Adipocyte (in vitro differentiated cells): ENCODE data around the gene GARNL3.

Experiments used
- DNase-seq: peaks from one replicate; pipeline ENCODE4 v3.0.0-alpha.2; 2015; ENCODE audit warnings: low read depth
- H3K27me3 ChIP-seq: replicated peaks from 2 replicates; pipeline ENCODE4 v1.7.0; 2013; ENCODE audit warnings: mild to moderate bottlenecking, low read length, moderate library complexity; ENCODE audit not compliant: control insufficient read depth, insufficient read depth
- H3K36me3 ChIP-seq: 2 replicates; pipeline ENCODE4 v1.7.0; 2013; ENCODE audit warnings: low read length, mild to moderate bottlenecking, moderate library complexity; ENCODE audit not compliant: control insufficient read depth, insufficient read depth, severe bottlenecking
- H3K4me1 ChIP-seq: 2 replicates; pipeline ENCODE4 v1.7.0; 2013; ENCODE audit warnings: mild to moderate bottlenecking, low read length, moderate library complexity; ENCODE audit not compliant: control insufficient read depth, insufficient read depth
- H3K4me3 ChIP-seq: 2 replicates; pipeline ENCODE4 v1.7.0; 2013; ENCODE audit warnings: mild to moderate bottlenecking, low read length, moderate library complexity
- H3K9ac ChIP-seq: 2 replicates; pipeline ENCODE4 v1.7.0; 2013; ENCODE audit warnings: mild to moderate bottlenecking, low read length, moderate library complexity
- H3K9me3 ChIP-seq: 2 replicates; pipeline ENCODE4 v1.7.0; 2013; ENCODE audit warnings: mild to moderate bottlenecking, low read length, moderate library complexity; ENCODE audit not compliant: control insufficient read depth

The GARNL3 gene

DNA sequence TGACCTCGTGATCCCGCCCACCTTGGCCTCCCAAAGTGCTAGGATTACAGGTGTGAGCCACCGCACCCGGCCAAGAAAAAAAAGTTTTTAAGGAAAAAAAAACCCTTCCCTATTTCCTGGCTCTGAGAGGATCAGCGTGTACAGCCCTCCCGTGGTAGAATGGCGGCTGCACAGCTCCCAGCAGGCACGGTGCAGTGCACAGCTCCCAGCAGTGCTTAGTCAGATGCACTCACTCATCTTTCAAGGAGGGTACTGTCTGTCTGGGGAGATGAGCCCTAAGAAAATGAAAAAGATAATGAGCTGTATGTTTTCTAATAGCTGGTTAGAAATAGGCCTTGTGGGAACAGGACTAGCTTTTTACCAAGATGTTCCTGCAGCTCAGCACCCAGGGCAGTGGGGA, 95.7 kb downstream of the GARNL3 start:
- Histone ChIP-seq H3K4me3 (no peak overlapping the region), H3K36me3 (no peaks in the 10 kb centered on the region), H3K4me1 (no peaks in the 10 kb centered on the region), H3K9me3 (no peaks in the 10 kb centered on the region), H3K27me3 (peaks cover 74% of the 10 kb centered on the region), H3K9ac (no peak overlapping the region)
- DNase-seq, result no peak

DNA sequence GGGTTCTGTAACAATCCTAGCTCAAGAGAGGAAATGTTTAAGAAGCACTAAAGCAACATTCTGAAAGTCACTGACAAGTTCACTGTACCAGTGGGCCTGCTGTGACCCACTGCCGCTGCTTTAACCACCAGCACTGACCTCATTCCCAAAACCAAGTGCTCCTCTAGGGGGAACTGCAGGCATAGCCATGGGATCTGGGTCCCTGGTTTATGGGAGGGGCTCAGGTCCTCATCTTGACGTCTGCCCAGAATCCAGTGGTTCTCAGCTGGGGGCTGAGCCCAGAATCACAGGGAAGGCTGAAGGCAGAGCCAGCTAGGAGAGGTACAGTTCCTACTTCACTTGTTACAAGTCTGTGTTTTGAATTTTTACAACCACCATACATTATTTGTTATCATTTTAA, 96.3 kb downstream of the GARNL3 start:
- no peak overlapping the region for H3K4me3 ChIP-seq
- H3K9me3 ChIP-seq, result no peaks in the 10 kb centered on the region
- H3K27me3 ChIP-seq, result peaks cover 74% of the 10 kb centered on the region
- H3K36me3 ChIP-seq, result no peaks in the 10 kb centered on the region
- DNase-seq, result peak; percentile 24
- H3K4me1 ChIP-seq, result no peaks in the 10 kb centered on the region
- no peak overlapping the region for H3K9ac ChIP-seq

DNA sequence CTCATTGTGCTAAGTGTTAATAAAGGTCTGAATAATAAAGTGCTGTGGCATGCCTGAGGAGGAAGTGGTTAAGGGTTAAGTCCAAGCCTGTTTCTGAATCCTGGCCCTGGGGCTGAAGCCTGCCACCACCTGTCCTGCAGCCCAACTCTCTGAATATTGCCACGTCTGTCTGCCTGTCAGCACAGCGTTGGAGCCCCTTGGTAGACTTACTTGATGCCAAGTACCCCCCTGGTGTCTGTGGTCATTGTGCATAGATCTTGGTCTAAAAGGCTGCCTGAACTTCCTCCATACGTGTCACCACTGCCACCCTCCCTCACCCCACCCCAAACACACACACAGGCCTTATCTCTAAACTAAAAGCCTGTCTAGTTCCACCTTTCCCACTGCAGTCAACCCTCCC, 97.0 kb downstream of the GARNL3 start:
- no peak overlapping the region for H3K4me3 ChIP-seq
- no peak for DNase-seq

DNA sequence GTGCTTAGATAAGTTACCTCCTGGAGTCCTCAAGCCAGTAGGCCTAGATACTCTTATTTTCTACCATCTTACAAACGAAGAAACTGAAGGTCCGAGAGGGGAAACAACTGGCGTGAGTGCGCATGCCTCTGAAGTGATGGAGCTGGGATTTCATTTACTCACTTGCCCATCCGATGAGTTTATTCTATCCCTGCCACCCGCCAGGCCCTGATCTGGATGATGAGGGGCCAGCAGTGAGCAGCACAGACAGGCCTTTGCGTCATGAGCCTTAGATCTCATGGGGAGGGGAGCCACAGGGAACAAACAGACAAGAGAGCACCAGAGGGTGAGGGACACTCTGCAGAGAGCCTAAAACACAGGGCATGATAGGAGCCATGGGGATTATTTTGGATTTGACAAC, 98.3 kb downstream of the GARNL3 start:
- H3K4me1 ChIP-seq, result no peaks in the 10 kb centered on the region
- H3K9ac ChIP-seq, result no peak overlapping the region
- no peak overlapping the region for H3K4me3 ChIP-seq
- DNase-seq, result no peak
- H3K27me3 ChIP-seq, result peaks cover 80% of the 10 kb centered on the region
- H3K9me3 ChIP-seq, result no peaks in the 10 kb centered on the region
- no peaks in the 10 kb centered on the region for H3K36me3 ChIP-seq

More for the DNA sequence above, 97.0 kb downstream of the GARNL3 start:
- H3K36me3 ChIP-seq, result no peaks in the 10 kb centered on the region
- H3K27me3 ChIP-seq, result peaks cover 73% of the 10 kb centered on the region
- no peaks in the 10 kb centered on the region for H3K9me3 ChIP-seq
- no peak overlapping the region for H3K9ac ChIP-seq
- H3K4me1 ChIP-seq, result no peaks in the 10 kb centered on the region

DNA sequence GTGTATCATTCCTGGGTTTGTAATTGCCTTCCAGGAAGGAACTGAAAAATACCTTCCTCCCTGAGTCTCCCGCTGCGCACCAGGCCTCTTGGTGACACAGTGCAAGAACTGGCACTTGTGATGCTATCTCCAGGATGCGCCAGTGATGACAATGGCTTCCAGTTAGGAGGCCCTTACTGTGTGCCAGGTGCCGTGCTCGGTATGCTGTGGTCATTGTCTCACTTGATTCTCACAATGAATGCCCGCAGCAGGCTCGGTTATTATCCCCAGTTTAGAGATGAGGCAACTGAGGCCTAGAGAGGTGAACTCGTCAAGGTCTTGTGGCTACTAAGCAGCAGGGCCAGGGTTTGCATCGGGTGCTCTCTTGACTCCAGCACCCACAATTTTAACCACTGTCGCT, 100.9 kb downstream of the GARNL3 start:
- DNase-seq, result no peak

DNA sequence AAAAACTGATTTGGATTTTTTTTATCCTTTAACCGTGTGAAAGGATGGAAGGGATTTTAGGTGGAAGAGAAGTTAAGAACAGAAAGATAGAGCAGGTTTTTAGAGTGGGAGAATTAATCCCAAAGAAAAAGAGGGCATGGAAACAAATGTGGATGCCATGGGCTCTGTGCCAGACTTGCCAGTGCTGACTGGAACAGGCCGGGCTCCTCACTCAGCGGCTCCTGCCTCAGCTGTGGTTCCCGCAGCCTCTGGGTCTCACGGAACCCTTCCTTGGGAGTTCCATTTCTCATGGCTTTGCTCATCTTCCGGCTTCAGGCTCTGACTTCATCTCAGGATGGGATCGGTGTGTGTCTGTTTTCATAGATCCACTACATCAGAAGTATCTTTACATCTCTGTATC, 102.0 kb downstream of the GARNL3 start:
- H3K27me3 ChIP-seq, result peaks cover 90% of the 10 kb centered on the region
- no peak overlapping the region for H3K4me3 ChIP-seq
- no peaks in the 10 kb centered on the region for H3K36me3 ChIP-seq
- H3K9ac ChIP-seq, result no peak overlapping the region
- no peaks in the 10 kb centered on the region for H3K9me3 ChIP-seq
- no peak for DNase-seq
- H3K4me1 ChIP-seq, result no peaks in the 10 kb centered on the region

More for the DNA sequence above, 100.9 kb downstream of the GARNL3 start:
- Histone ChIP-seq H3K4me3 (no peak overlapping the region), H3K9ac (no peak overlapping the region), H3K27me3 (peaks cover 90% of the 10 kb centered on the region), H3K9me3 (no peaks in the 10 kb centered on the region), H3K4me1 (no peaks in the 10 kb centered on the region), H3K36me3 (no peaks in the 10 kb centered on the region)

DNA sequence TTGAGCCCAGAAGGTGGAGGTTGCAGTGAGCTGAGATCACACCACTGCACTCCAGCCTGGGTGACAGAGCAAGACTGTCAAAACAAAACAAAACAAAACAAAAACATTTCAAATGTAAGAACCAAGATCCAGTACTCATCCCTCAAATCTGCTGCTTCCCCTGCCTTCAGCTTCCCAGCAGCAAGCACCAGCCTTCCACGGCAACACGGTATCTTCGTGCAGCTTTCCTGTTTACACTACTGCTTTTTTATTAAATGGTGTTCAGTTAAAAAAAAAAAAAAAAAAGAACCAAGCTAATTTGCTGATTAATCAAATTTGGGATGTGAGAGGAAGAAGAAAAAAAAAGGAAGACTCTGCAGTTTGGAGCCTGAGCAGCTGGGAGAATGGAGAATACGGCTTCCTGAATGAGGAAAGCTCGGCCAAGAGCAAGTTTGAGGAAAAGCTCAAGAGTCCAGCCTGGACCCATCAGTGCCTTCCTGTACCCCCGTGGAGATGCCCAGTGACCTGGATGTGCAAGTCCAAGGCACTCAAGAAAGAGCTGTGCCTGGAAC, 104.4 kb downstream of the GARNL3 start:
- H3K4me3 ChIP-seq, result no peak overlapping the region
- peaks cover 92% of the 10 kb centered on the region for H3K27me3 ChIP-seq
- H3K9me3 ChIP-seq, result no peaks in the 10 kb centered on the region
- H3K36me3 ChIP-seq, result no peaks in the 10 kb centered on the region
- no peak for DNase-seq
- no peaks in the 10 kb centered on the region for H3K4me1 ChIP-seq
- no peak overlapping the region for H3K9ac ChIP-seq

DNA sequence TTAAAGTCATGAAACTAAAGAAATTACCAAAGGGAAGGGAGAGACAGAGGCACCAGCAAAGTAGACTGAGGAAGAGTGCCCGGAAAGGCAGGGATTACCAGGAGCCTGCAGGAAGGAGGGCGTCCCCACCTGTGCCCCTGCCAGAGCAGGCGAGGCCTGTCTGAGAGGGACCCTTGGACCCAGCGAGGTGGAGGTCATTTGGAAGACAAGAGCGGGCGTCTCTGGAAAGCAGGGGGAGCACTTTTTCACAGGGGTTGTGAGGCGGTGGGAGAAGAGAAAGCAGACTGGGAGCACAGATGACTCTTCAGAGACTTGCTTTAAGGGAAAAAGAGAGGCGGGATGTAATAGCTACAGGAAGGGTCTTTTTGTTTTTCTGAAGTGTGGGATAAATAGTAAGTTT, 104.9 kb downstream of the GARNL3 start:
- DNase-seq, result no peak
- H3K27me3 ChIP-seq, result peaks cover 89% of the 10 kb centered on the region
- no peaks in the 10 kb centered on the region for H3K9me3 ChIP-seq
- no peak overlapping the region for H3K9ac ChIP-seq
- H3K36me3 ChIP-seq, result no peaks in the 10 kb centered on the region
- H3K4me1 ChIP-seq, result no peaks in the 10 kb centered on the region
- H3K4me3 ChIP-seq, result no peak overlapping the region

DNA sequence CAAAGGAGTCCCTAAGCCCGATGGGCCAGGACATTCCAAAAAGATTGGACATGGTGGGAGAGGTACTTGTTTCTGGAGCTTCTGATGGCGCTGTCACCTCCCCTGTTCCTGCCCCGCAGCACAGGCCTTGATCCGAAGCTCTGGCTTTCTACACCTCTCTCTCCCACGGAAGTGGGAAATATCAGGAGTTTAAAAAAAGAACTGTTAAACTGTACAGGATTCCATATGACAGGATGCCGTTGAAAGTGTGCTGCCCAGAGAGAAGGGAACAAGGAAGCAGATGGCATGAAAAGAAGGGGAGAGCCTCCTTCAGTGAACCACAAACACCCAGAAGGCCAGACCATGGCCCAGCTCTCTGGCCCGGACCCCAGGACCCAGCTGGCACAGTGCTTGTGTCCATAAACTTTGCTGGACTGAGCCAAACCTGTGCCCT, 105.6 kb downstream of the GARNL3 start:
- H3K9me3 ChIP-seq, result no peaks in the 10 kb centered on the region
- H3K27me3 ChIP-seq, result peaks cover 89% of the 10 kb centered on the region
- H3K9ac ChIP-seq, result no peak overlapping the region

DNA sequence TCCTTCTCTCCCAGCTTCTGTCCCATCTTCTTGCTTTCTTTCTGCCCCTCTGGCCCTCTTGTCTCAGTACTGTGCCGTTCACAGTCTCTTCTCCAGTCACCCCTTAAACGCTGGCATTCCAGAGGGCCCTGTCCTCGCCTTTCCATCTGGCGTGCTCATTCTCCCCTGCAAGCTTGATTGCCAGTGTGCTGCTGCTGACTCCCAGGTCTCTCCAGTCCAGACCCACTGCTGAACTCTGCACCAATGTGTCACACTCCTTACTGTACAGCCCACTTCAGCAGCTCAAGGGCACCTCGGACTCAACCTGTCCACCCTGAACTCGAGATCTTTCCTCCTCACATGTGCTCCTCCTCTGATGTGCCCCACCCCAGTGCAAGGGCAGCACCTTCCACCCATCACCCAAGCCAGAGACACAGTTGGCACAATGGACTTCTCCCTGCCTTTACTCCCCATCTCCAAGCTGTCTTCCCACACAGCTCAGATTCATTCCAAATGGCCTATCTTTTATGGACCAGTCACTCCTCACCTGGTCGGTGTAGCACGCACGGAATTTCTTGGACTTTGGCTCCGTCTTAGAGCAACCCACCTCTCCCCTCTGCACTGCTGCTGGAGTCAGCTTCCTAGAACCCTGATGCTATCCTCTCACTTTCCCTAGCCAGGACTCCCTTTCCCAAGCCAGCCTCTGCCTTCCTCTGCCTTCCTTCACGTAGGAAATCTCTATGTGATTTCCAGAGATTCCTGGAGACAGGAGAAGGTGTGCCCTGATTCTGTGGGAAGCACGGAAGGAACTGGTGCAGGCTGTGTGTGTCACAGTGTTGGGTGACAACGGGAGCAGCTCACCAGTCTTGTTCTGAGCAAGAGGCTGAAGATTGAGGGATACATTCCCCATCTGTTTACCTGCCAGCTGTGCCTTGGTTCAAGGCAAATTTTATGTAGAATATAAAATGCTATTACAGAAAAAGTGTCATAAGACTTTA, 106.4 kb downstream of the GARNL3 start:
- Histone ChIP-seq H3K9ac (no peak overlapping the region), H3K36me3 (no peaks in the 10 kb centered on the region), H3K27me3 (peaks cover 88% of the 10 kb centered on the region), H3K4me1 (no peaks in the 10 kb centered on the region), H3K9me3 (no peaks in the 10 kb centered on the region), H3K4me3 (no peak overlapping the region)
- DNase-seq, result no peak

More for the DNA sequence above, 105.6 kb downstream of the GARNL3 start:
- no peak for DNase-seq
- H3K4me3 ChIP-seq, result no peak overlapping the region
- H3K36me3 ChIP-seq, result no peaks in the 10 kb centered on the region
- H3K4me1 ChIP-seq, result no peaks in the 10 kb centered on the region

DNA sequence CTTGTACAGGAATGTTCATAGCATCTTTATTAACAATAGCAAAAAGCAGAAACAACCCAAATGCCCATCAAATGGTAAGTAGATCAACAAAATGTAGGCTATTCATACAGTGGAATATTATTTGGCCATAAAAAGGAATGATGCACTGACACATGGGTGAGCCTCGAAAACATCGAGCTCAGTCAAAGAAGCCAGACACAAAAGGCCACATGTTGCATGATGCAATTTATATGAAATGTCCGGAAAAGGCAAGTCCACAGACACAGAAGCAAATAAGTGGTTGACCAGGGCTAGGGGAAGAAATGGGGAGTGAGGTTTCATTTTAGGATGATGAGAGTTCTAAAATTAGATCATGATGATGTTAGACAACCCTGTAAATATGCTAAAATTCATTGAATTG, 115.9 kb downstream of the GARNL3 start:
- Histone ChIP-seq H3K4me1 (no peaks in the 10 kb centered on the region), H3K9me3 (peaks cover 14% of the 10 kb centered on the region), H3K9ac (no peak overlapping the region), H3K36me3 (no peaks in the 10 kb centered on the region), H3K27me3 (peaks cover 79% of the 10 kb centered on the region), H3K4me3 (no peak overlapping the region)
- no peak for DNase-seq
